Activated CD4-positive, alpha-beta T cell treated with anti-CD3 and anti-CD28 coated beads for 36 hours (primary cell): ENCODE results near the gene LIM2. TPM values are rescaled to one million over a fixed set of nuclear protein-coding genes. Genes with fewer than 3 reads are reported as not detected.

Experiments
- ATAC-seq: fragments of 200-7000 bp; cut with Tn5 transposase; one replicate; pipeline ENCODE4 v1.10.0; 2021; ENCODE audit warnings: mild to moderate bottlenecking, moderate library complexity
- CTCF ChIA-PET: fragments of 350-600 bp; sonication (Branson Sonifier 250); formaldehyde crosslinking; loops from one replicate; lab custom pipeline; 2021; ENCODE audit warnings: antibody characterized with exemption; lab: Charles Lee
- POLR2A ChIA-PET: fragments of 350-600 bp; sonication (Branson Sonifier 250); formaldehyde crosslinking; loops from one replicate; lab custom pipeline; 2021; ENCODE audit warnings: antibody characterized with exemption, inconsistent platforms; lab: Charles Lee
- DNase-seq: peaks from one replicate; pipeline ENCODE4 v3.0.0-alpha.2; 2020
- H3K27ac Mint-ChIP-seq: one replicate; pipeline ENCODE4 v1.8.0; 2021; ENCODE audit warnings: mixed read lengths
- H3K27me3 Mint-ChIP-seq: one replicate; pipeline ENCODE4 v1.8.0; 2021; ENCODE audit warnings: mixed read lengths
- H3K36me3 Mint-ChIP-seq: one replicate; pipeline ENCODE4 v1.8.0; 2021; ENCODE audit warnings: low read depth, mixed read lengths
- H3K4me1 Mint-ChIP-seq: one replicate; pipeline ENCODE4 v1.8.0; 2021; ENCODE audit warnings: mixed read lengths
- H3K4me3 Mint-ChIP-seq: one replicate; pipeline ENCODE4 v1.8.0; 2021; ENCODE audit warnings: mild to moderate bottlenecking, moderate library complexity, mixed read lengths
- H3K9me3 Mint-ChIP-seq: one replicate; pipeline ENCODE4 v1.8.0; 2021; ENCODE audit warnings: low read depth, mixed read lengths
- intact Hi-C, 2 experiments: fragments of 100-400 bp; cut with DNase I in 1 of 2; cut with micrococcal nuclease in 1 of 2; formaldehyde crosslinking; loops; one replicate each; pipeline versions ENCODE4 v1.14.2 to v1.15.1; 2022 to 2024; cut with DNase I, micrococcal nuclease
- total RNA-seq, 2 experiments: library from RNA; stranded (reverse); gene quantifications; one replicate each; pipeline ENCODE4 v1.2.3, GENCODE V29; 2021

Gene LIM2
- total RNA-seq, 2 experiments from 2014 or later, result 0.27 TPM; not detected in 1

DNA sequence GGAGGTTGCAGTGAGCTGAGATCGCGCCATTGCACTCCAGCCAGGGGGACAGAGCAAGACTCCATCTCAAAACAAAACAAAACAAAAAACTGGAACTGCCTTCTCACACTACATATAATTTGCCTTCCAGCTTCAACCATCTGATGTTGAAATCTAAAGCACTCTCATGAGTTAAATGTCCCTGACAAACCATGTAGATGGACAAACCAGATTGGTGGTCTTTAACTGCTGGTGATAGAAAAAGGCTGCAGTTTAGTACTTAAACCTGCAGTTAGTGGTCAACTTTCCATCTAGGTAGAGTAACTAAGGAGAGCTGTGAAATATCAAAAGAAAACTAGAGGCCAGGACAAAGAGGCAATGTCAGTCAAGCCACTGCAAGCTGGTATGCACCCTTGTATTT, 8.4 kb upstream of the LIM2 start:
- POLR2A ChIA-PET, result interaction anchor here (0.7 to 1.2 kb wide), 3 partner anchors 30 to 1184 kb away, joined by 3 to 9 read pairs (median 5); partner anchors contain the start of gene ETFB
- peak overlapping the region; percentile 91 for H3K4me3 Mint-ChIP-seq
- intact Hi-C loops, result loop anchor here in 1 of 2 experiments (10.0 kb wide), 1 partner anchor 581 kb away; no protein-coding TSS in a partner anchor
- no peaks in the 10 kb centered on the region for H3K27me3 Mint-ChIP-seq
- CTCF ChIA-PET, result interaction anchor here (0.7 to 5.2 kb wide), 10 partner anchors 11 to 265 kb away, joined by 3 to 26 read pairs (median 4); no protein-coding TSS in a partner anchor
- no peak for DNase-seq
- no peak for ATAC-seq
- H3K4me1 Mint-ChIP-seq, result peaks cover 41% of the 10 kb centered on the region
- peak overlapping the region; percentile 47 for H3K27ac Mint-ChIP-seq
- peaks cover 29% of the 10 kb centered on the region for H3K36me3 Mint-ChIP-seq
- peaks cover 2% of the 10 kb centered on the region for H3K9me3 Mint-ChIP-seq

DNA sequence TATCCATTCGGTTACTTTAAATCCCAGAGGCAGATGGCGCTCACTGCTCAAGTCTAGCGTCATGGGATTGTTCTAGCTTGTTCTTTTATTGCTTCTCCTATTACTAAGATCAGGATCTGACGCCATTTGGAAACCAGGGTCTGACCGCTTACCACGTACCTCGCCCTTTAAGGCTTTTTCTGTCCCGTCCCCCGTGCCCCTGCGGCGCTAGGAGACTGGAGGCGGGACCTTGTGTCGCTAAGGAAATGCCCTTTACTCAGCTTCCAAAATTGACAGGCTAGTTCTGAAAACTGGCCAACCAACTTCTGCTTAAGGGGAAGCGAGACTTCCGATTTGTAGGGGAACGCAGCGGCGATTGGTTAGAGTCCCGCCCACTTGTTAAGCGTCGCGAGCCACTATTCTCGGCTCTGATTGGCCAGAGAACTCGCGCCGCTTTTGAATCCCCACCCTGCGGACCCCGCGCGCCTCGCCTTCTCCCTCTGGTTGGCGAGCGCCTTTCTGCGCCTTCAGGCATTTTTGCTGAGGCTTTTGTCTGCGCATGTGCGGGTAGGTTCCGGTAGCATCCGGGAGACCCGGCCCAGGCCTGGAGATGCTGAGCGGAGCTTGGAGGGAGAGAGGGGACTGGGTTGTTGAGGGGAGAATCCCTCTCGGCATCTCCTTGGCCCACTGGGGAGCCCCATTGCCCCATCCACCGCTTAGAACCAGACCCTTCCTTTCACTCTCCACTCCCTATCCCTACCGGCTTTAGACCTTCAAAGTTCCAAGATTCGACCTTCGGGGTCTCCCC, 6.5 kb upstream of the LIM2 start:
- Mint-ChIP-seq H3K4me1 (peaks cover 44% of the 10 kb centered on the region), H3K27ac (peak overlapping the region; percentile 96), H3K36me3 (peaks cover 25% of the 10 kb centered on the region), H3K9me3 (no peaks in the 10 kb centered on the region), H3K27me3 (no peaks in the 10 kb centered on the region), H3K4me3 (peak overlapping the region; percentile 91)
- DNase-seq, result peak; percentile 99
- ATAC-seq, result peak; percentile 88
- ChIA-PET CTCF (interaction anchor here (0.5 to 2.5 kb wide), 17 partner anchors 13 to 275 kb away, joined by 3 to 21 read pairs (median 3); partner anchors contain the start of gene VSIG10L), POLR2A (interaction anchor here (1.1 to 2.5 kb wide), 6 partner anchors 16 to 171 kb away, joined by 3 to 11 read pairs (median 4); partner anchors contain the start of genes CLDND2 and NKG7)
- intact Hi-C loops, result loop anchor here (1.0 to 10.0 kb wide), 14 partner anchors 21 to 883 kb away; partner anchors contain the start of genes CTU1 (in 1 of the 2), JOSD2 (in 1 of the 2) and SIGLEC10 (in 1 of the 2)

GRCh38 chr19:51392701-51393100, 4.9 kb upstream of the LIM2 start:
- ChIA-PET POLR2A (no interaction called here), CTCF (no interaction called here)
- peaks cover 38% of the 10 kb centered on the region for H3K4me1 Mint-ChIP-seq
- intact Hi-C loops, result loop anchor here in 1 of 2 experiments (10.0 kb wide), 1 partner anchor 578 kb away; no protein-coding TSS in a partner anchor
- H3K36me3 Mint-ChIP-seq, result peaks cover 20% of the 10 kb centered on the region
- DNase-seq, result no peak
- H3K27ac Mint-ChIP-seq, result peak overlapping the region; percentile 92
- H3K9me3 Mint-ChIP-seq, result no peaks in the 10 kb centered on the region
- peak overlapping the region; percentile 14 for H3K4me3 Mint-ChIP-seq
- H3K27me3 Mint-ChIP-seq, result no peaks in the 10 kb centered on the region
- no peak for ATAC-seq

DNA sequence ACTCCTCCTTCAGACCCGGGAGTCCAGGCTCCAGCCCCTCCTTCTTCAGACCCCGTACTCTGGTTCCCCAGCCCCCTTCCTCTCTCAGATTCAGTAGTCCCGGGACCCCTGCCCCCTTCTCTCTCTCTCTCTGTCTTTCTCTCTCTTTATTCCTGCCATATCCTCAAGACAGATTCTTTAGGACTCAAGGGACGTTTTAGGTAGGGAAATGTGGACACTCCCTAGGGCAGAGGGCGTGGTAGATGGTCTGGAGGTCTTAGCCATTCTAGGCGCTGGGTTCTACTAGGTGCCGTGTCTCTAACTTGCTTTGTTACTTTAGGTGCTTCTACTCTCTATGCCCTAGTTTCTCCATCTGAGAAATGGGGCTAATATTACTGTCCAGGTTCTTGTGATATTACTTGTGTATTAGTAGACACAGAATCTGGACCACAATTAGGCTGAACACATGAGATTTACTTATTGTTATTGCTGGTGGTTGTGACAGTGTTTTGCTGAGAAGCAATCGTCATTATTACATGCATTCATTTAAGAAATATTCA, 3.4 kb upstream of the LIM2 start:
- Mint-ChIP-seq H3K9me3 (no peaks in the 10 kb centered on the region), H3K4me1 (peaks cover 32% of the 10 kb centered on the region), H3K27ac (peak overlapping the region; percentile 23), H3K4me3 (no peak overlapping the region), H3K27me3 (no peaks in the 10 kb centered on the region), H3K36me3 (peaks cover 11% of the 10 kb centered on the region)
- intact Hi-C loops, result loop anchor here in 1 of 2 experiments (10.0 kb wide), 1 partner anchor 576 kb away; no protein-coding TSS in a partner anchor
- no peak for DNase-seq
- ATAC-seq, result no peak
- CTCF ChIA-PET, result interaction anchor here (0.6 kb wide), 1 partner anchor 45 kb away, joined by 3 read pairs; no protein-coding TSS in a partner anchor
- POLR2A ChIA-PET, result no interaction called here

GRCh38 chr19:51389143-51389542, 1.4 kb upstream of the LIM2 start:
- H3K36me3 Mint-ChIP-seq, result no peaks in the 10 kb centered on the region
- H3K9me3 Mint-ChIP-seq, result no peaks in the 10 kb centered on the region
- ChIA-PET POLR2A (no interaction called here), CTCF (interaction anchor here (0.9 to 1.7 kb wide), 3 partner anchors 18 to 51 kb away, joined by 3 read pairs; no protein-coding TSS in a partner anchor)
- H3K27ac Mint-ChIP-seq, result no peak overlapping the region
- no peaks in the 10 kb centered on the region for H3K27me3 Mint-ChIP-seq
- intact Hi-C loops, result no loop called here
- peaks cover 19% of the 10 kb centered on the region for H3K4me1 Mint-ChIP-seq
- no peak overlapping the region for H3K4me3 Mint-ChIP-seq
- no peak for ATAC-seq
- DNase-seq, result no peak

DNA sequence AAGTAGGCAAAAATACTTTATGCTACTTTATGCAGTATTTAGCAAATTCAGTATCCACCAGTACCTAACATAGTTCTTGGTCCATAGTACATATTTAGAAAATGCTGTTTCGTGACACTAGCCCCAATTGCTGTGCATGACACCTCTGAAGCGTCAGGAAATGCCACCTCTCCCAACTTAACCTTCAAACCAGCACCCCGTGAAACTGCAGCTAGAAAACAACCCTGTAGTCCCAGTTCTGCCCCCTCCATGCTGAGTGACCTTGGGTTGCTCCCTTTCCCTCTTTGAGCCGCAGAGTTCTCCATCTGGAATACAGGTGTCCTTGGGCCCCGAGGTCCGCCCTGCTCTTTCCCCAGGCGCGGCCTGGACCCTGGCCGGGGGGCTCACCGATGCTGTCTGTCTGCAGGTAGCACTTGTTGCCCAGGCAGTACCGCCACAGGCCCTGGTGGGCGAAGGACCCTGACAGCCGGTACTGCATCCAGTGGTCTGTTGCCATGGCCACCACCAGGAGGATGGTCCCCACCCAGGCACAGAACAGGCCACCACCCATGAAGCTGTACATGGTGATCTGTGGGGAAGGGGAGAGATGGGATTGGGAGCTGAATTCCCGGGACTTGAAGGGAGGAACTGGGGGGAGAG, 773 bp downstream of the LIM2 start:
- POLR2A ChIA-PET, result no interaction called here

DNA sequence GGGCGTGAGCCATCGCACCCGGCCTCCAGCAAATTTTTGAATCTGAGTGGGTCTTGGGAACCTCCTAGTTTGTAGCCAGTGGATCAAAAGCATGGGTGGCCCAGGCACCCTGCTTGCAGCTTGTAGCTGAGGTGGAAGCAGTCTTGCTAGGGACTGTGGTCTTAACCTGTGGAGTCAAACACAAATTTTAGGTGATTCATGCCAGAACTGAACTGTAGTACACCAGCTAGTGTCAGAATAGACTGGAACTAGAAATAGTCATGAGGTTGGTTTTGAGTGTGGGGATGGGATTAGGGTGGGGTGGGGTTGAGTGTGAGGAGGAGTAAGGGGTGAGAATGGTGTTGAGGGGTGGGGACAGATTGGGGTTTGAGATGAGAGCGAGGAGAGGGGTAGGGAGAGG, 5.8 kb downstream of the LIM2 start:
- POLR2A ChIA-PET, result no interaction called here
- CTCF ChIA-PET, result interaction anchor here (0.9 kb wide), 1 partner anchor 42 kb away, joined by 3 read pairs; no protein-coding TSS in a partner anchor
- Mint-ChIP-seq H3K36me3 (no peaks in the 10 kb centered on the region), H3K4me1 (peaks cover 16% of the 10 kb centered on the region), H3K27me3 (no peaks in the 10 kb centered on the region), H3K9me3 (peaks cover 2% of the 10 kb centered on the region), H3K4me3 (no peak overlapping the region), H3K27ac (no peak overlapping the region)
- intact Hi-C loops, result no loop called here
- ATAC-seq (peak; percentile 38), DNase-seq (no peak)

More for the DNA sequence above, 773 bp downstream of the LIM2 start:
- Mint-ChIP-seq H3K4me3 (peak overlapping the region; percentile 13), H3K27ac (peak overlapping the region; percentile 12), H3K36me3 (no peaks in the 10 kb centered on the region), H3K4me1 (peaks cover 6% of the 10 kb centered on the region), H3K9me3 (peaks cover under 1% of the 10 kb centered on the region), H3K27me3 (no peaks in the 10 kb centered on the region)
- DNase-seq (no peak), ATAC-seq (no peak)
- intact Hi-C loops, result no loop called here
- CTCF ChIA-PET, result no interaction called here

DNA sequence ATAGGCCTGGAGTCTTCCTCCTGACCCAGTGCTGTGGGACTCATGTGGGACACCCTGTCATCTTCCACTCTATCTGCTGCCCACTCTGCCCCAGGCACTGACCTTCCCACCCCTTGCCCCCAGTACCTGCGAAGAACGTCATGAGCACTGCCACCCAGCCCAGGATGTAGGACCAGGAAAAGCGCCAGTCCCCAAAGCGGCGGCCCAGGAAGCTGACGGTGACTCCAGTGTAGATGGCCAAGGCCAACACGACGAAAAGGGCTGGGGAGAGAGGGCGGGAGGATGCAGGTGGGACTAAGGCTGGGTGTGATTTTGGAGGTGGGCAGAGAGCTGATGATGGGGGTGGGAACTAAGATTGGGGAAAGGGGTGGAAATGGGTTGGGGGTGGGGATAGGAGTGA, 7.4 kb downstream of the LIM2 start:
- peaks cover 31% of the 10 kb centered on the region for H3K4me1 Mint-ChIP-seq
- peaks cover 2% of the 10 kb centered on the region for H3K9me3 Mint-ChIP-seq
- POLR2A ChIA-PET, result no interaction called here
- no peaks in the 10 kb centered on the region for H3K27me3 Mint-ChIP-seq
- no peak overlapping the region for H3K27ac Mint-ChIP-seq
- ATAC-seq (no peak), DNase-seq (no peak)
- intact Hi-C loops, result no loop called here
- no peak overlapping the region for H3K4me3 Mint-ChIP-seq
- peaks cover under 1% of the 10 kb centered on the region for H3K36me3 Mint-ChIP-seq
- CTCF ChIA-PET, result interaction anchor here (1.0 kb wide), 1 partner anchor 12 kb away, joined by 5 read pairs; no protein-coding TSS in a partner anchor

DNA sequence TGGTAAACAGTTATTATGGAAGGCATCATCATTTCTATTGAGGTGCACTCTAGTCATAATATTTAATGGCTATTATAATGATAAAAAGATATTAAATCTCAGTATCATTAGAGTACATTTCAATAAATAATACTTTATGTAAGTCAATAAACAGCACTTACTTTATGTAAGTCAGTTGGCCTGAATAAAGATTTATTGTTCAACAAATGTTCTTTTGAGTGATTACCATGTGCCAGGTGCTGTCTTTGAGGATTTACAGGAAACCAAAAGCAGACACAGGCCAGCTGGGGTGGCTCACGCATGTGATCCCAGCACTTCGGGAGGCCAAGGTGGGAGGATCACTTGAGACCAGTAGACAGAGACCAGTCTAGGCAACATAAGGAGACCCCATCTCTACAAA, 10.4 kb downstream of the LIM2 start:
- Mint-ChIP-seq H3K4me1 (peaks cover 61% of the 10 kb centered on the region), H3K27ac (no peak overlapping the region), H3K36me3 (peaks cover 4% of the 10 kb centered on the region), H3K9me3 (peaks cover 2% of the 10 kb centered on the region), H3K27me3 (no peaks in the 10 kb centered on the region), H3K4me3 (no peak overlapping the region)
- CTCF ChIA-PET, result interaction anchor here (0.7 to 2.2 kb wide), 2 partner anchors 11 to 18 kb away, joined by 3 to 4 read pairs; no protein-coding TSS in a partner anchor
- POLR2A ChIA-PET, result interaction anchor here (1.0 kb wide), 1 partner anchor 17 kb away, joined by 4 read pairs; no protein-coding TSS in a partner anchor
- ATAC-seq (no peak), DNase-seq (no peak)
- intact Hi-C loops, result no loop called here

DNA sequence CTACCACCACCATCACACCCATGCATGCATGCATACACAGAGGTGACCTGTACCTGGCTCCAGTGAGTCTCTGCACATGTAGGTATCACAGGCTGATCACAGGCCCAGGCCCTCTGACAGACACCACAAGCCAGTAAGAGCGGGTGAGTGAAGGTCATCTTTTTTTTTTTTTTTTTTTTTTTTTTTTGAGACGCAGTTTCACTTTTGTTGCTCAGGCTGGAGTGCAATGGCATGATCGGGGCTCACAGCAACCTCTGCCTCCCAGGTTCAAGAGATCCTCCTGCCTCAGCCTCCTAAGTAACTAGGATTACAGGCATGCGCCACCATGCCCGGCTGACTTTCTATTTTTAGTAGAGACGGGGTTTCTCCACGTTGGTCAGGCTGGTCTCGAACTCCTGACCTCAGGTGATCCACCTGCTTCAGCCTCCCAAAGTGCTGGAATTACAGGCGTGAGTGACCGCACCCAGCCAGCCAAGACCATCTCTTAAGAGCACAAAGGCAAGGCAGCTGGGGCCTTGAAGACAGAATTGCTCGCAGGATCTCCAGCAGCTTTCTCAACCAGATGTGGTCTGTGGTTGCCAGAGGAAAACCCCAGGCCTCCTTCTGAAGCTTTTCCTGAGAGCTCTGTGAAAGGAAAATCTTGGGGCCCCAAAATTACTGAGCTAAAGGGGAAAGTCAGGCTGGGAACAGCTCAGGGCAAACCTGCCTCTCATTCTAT, 12.1 kb downstream of the LIM2 start:
- Mint-ChIP-seq H3K9me3 (no peaks in the 10 kb centered on the region), H3K4me1 (peaks cover 69% of the 10 kb centered on the region), H3K27ac (peak overlapping the region; percentile 87), H3K27me3 (no peaks in the 10 kb centered on the region), H3K36me3 (peaks cover 12% of the 10 kb centered on the region), H3K4me3 (peak overlapping the region; percentile 60)
- CTCF ChIA-PET, result interaction anchor here (0.8 to 2.2 kb wide), 2 partner anchors 20 to 262 kb away, joined by 3 to 4 read pairs; no protein-coding TSS in a partner anchor
- DNase-seq (peak; percentile 80), ATAC-seq (peak; percentile 16)
- POLR2A ChIA-PET, result interaction anchor here (1.0 kb wide), 2 partner anchors 18 to 20 kb away, joined by 3 to 4 read pairs; no protein-coding TSS in a partner anchor
- intact Hi-C loops, result no loop called here
